ENCODE measurements around the gene CDC26.

GRCh38 chr9:113221003-113221799 is 54.2 kb downstream of the CDC26 start, which contains the start of the genes FKBP15 and SLC31A1:
- TF ChIP-seq CTCF (conservative IDR thresholded peaks at IDR 0.05; ENCODE audit: low read length) (no peak), EZH2phosphoT487 (IDR thresholded peaks at IDR 0.05; ENCODE audit: borderline replicate concordance, low read depth, low read length) (no peak)

Measured in OCI-LY7 (cell line).